H1 (cell line): ENCODE measurements around the gene PIK3C2G. TPM values are rescaled to one million over a fixed set of nuclear protein-coding genes. Genes with fewer than 3 reads are reported as not detected.

ENCODE experiments used
- CTCF ChIA-PET: fragments of 300-600 bp; sonication (Branson Sonifier 250); formaldehyde crosslinking; loops from one replicate; lab custom pipeline; 2021; ENCODE audit not compliant: partially characterized antibody; lab: Charles Lee
- POLR2A ChIA-PET: fragments of 300-600 bp; sonication (Branson Sonifier 250); formaldehyde crosslinking; loops from one replicate; lab custom pipeline; 2021; ENCODE audit warnings: inconsistent platforms; ENCODE audit not compliant: partially characterized antibody; lab: Charles Lee
- DNase-seq, 2 experiments: peaks; one replicate each; pipeline versions ENCODE4 v3.0.0 to v3.0.0-alpha.2; 2010 to 2022; ENCODE audit warnings: low spot score in 2 of 2, low read depth in 1 of 2, mixed read lengths in 1 of 2
- FAIRE-seq: peaks from 2 replicates; lab custom pipeline; 2011; peaks lifted over from hg19 to GRCh38; lab: Jason Lieb, UNC
- H2AFZ ChIP-seq: 2 replicates; pipeline ENCODE4 v1.8.1; 2012; ENCODE audit warnings: low read length, inconsistent platforms
- H2AK5ac ChIP-seq: 2 replicates; pipeline ENCODE4 v1.6.1; 2013; ENCODE audit warnings: low read depth, low read length
- H2BK120ac ChIP-seq: replicated peaks from 2 replicates; pipeline ENCODE3; 2013; ENCODE audit warnings: low read depth, low read length, inconsistent platforms
- H2BK12ac ChIP-seq: 2 replicates; pipeline ENCODE4 v1.6.1; 2013; ENCODE audit warnings: low read depth, low read length
- H2BK15ac ChIP-seq: 2 replicates; pipeline ENCODE4 v1.6.1; 2013; ENCODE audit warnings: low read length
- H2BK20ac ChIP-seq: 2 replicates; pipeline ENCODE4 v1.6.1; 2013; ENCODE audit warnings: low read length
- H2BK5ac ChIP-seq: 2 replicates; pipeline ENCODE4 v1.6.1; 2013; ENCODE audit warnings: low read depth, low read length
- H3K14ac ChIP-seq: 2 replicates; pipeline ENCODE4 v1.6.1; 2013; ENCODE audit warnings: inconsistent platforms; ENCODE audit not compliant: insufficient read length
- H3K18ac ChIP-seq: 2 replicates; pipeline ENCODE4 v1.6.1; 2013; ENCODE audit warnings: low read length; ENCODE audit errors: extremely low read depth
- H3K23ac ChIP-seq: 2 replicates; pipeline ENCODE4 v1.6.1; 2013; ENCODE audit warnings: inconsistent platforms; ENCODE audit not compliant: insufficient read length
- H3K23me2 ChIP-seq: 2 replicates; pipeline ENCODE4 v1.6.1; 2013; ENCODE audit warnings: low read depth, low read length
- H3K27ac ChIP-seq: 2 replicates; pipeline ENCODE4 v1.6.1; 2011; ENCODE audit warnings: low read depth, low read length, inconsistent platforms
- H3K27me3 ChIP-seq, 4 experiments: replicated peaks in 1 of 4; 1 replicate in 1 of 4; 2 replicates in 3 of 4; pipeline versions ENCODE4 v1.6.1 to v1.8.1; 2011 to 2013; ENCODE audit warnings: low read length in 3 of 4, mild to moderate bottlenecking in 3 of 4, inconsistent platforms in 2 of 4, mixed read lengths in 2 of 4, moderate library complexity in 1 of 4; ENCODE audit not compliant: control insufficient read depth in 3 of 4, insufficient read depth in 3 of 4; ENCODE audit errors: extremely low read depth in 1 of 4
- H3K36me3 ChIP-seq, 4 experiments: 2 replicates each; pipeline versions ENCODE4 v1.6.1 to v1.8.1; 2011 to 2013; ENCODE audit warnings: mild to moderate bottlenecking in 4 of 4, low read length in 3 of 4, moderate library complexity in 2 of 4, control low read depth in 1 of 4, inconsistent platforms in 1 of 4; ENCODE audit not compliant: insufficient read depth in 4 of 4, control insufficient read depth in 2 of 4
- H3K4ac ChIP-seq: replicated peaks from 2 replicates; pipeline ENCODE3; 2013; ENCODE audit warnings: low read length, low read depth, mixed read lengths, inconsistent platforms; ENCODE audit not compliant: insufficient read length
- H3K4me1 ChIP-seq, 4 experiments: replicated peaks in 1 of 4; 1 replicate in 1 of 4; 2 replicates in 3 of 4; pipeline versions ENCODE4 v1.6.1 to v1.8.1; 2011 to 2013; ENCODE audit warnings: low read length in 3 of 4, inconsistent platforms in 2 of 4, mixed read lengths in 1 of 4; ENCODE audit not compliant: insufficient read depth in 4 of 4, control insufficient read depth in 3 of 4
- H3K4me2 ChIP-seq, 2 experiments: 2 replicates each; pipeline versions ENCODE4 v1.6.1 to v1.8.1; 2011 to 2013; ENCODE audit warnings: low read depth in 2 of 2, low read length in 2 of 2, control low read depth in 1 of 2, inconsistent platforms in 1 of 2, mild to moderate bottlenecking in 1 of 2; ENCODE audit not compliant: insufficient read depth in 1 of 2
- H3K4me3 ChIP-seq, 4 experiments: fragments of 200-600, 300-600 bp in 1 of 4; sonication (generic), shearing (Covaris generic), sonication (Bioruptor Twin) in 1 of 4; 2 replicates each; pipeline versions ENCODE4 v1.5.1 to v1.8.1; 2011 to 2016; ENCODE audit warnings: low read length in 4 of 4, low read depth in 3 of 4, control low read depth in 2 of 4, inconsistent platforms in 2 of 4, mild to moderate bottlenecking in 2 of 4, mixed read lengths in 1 of 4, moderate library complexity in 1 of 4; ENCODE audit not compliant: insufficient read depth in 2 of 4; ENCODE audit errors: extremely low read depth in 1 of 4
- H3K56ac ChIP-seq: replicated peaks from 2 replicates; pipeline ENCODE3; 2013; ENCODE audit warnings: low read depth, mild to moderate bottlenecking, mixed read lengths, low read length, inconsistent platforms; ENCODE audit not compliant: insufficient read length
- H3K79me1 ChIP-seq: 2 replicates; pipeline ENCODE4 v1.6.1; 2013; ENCODE audit warnings: low read depth, low read length, control low read depth
- H3K79me2 ChIP-seq, 2 experiments: 2 replicates each; pipeline versions ENCODE4 v1.6.1 to v1.8.1; 2012 to 2013; ENCODE audit warnings: low read length in 2 of 2, mild to moderate bottlenecking in 2 of 2, inconsistent platforms in 1 of 2; ENCODE audit not compliant: insufficient read depth in 2 of 2, control insufficient read depth in 1 of 2
- H3K9ac ChIP-seq, 4 experiments: replicated peaks in 1 of 4; 1 replicate in 1 of 4; 2 replicates in 3 of 4; pipeline versions ENCODE4 v1.6.1 to v1.8.1; 2011 to 2013; ENCODE audit warnings: low read depth in 3 of 4, low read length in 3 of 4, control low read depth in 2 of 4, mild to moderate bottlenecking in 2 of 4, moderate library complexity in 2 of 4, inconsistent platforms in 1 of 4; ENCODE audit errors: extremely low read depth in 1 of 4
- H3K9me3 ChIP-seq, 2 experiments: 2 replicates each; pipeline versions ENCODE4 v1.6.1 to v1.8.1; 2012 to 2013; ENCODE audit warnings: mild to moderate bottlenecking in 2 of 2, moderate library complexity in 2 of 2, control low read depth in 1 of 2, inconsistent platforms in 1 of 2, low read depth in 1 of 2, low read length in 1 of 2, mixed read lengths in 1 of 2; ENCODE audit not compliant: insufficient read depth in 2 of 2
- H4K20me1 ChIP-seq, 2 experiments: replicated peaks in 1 of 2; 2 replicates each; pipeline versions ENCODE3 to v1.8.1; 2011 to 2013; ENCODE audit warnings: inconsistent platforms in 2 of 2, low read length in 2 of 2, mild to moderate bottlenecking in 1 of 2; ENCODE audit not compliant: insufficient read depth in 2 of 2, control insufficient read depth in 1 of 2
- H4K5ac ChIP-seq: 2 replicates; pipeline ENCODE4 v1.6.1; 2013; ENCODE audit warnings: low read length, low read depth, mixed read lengths, inconsistent platforms; ENCODE audit not compliant: insufficient read length
- H4K8ac ChIP-seq: 2 replicates; pipeline ENCODE4 v1.8.0; 2013; ENCODE audit warnings: mild to moderate bottlenecking, moderate library complexity, low read length, inconsistent platforms; ENCODE audit not compliant: insufficient read depth; ENCODE audit errors: extremely low read depth
- H4K91ac ChIP-seq: replicated peaks from 2 replicates; pipeline ENCODE3; 2013; ENCODE audit warnings: low read length, mixed read lengths, inconsistent platforms; ENCODE audit not compliant: insufficient read length
- ASH2L ChIP-seq: fragments of 200-600, 300-600 bp; sonication (generic); IDR thresholded peaks from one replicate; pipeline ENCODE4 v1.7.1; 2017; ENCODE audit warnings: low read length
- ATF2 ChIP-seq: IDR thresholded peaks from 2 replicates; pipeline ENCODE4 v1.6.1; 2012; ENCODE audit warnings: low read length, inconsistent platforms
- BACH1 ChIP-seq: IDR thresholded peaks from 2 replicates; pipeline ENCODE4 v1.6.1; 2012; ENCODE audit warnings: low read length, improper control_type of control experiment
- BCL11A ChIP-seq, 2 experiments: IDR thresholded peaks; one replicate each; pipeline ENCODE4 v1.6.1; 2011; ENCODE audit warnings: low read depth in 2 of 2, low read length in 2 of 2, mild to moderate bottlenecking in 2 of 2
- E2F6 ChIP-seq: IDR thresholded peaks from 2 replicates; pipeline ENCODE4 v1.6.1; 2012; ENCODE audit warnings: inconsistent platforms
- FOSL1 ChIP-seq: IDR thresholded peaks from 2 replicates; pipeline ENCODE4 v1.6.1; 2011; ENCODE audit warnings: mild to moderate bottlenecking, low read depth, low read length, moderate library complexity; ENCODE audit not compliant: insufficient read depth
- HDAC2 ChIP-seq, 2 experiments: fragments of 300-600 bp in 1 of 2; sonication (generic) in 1 of 2; IDR thresholded peaks; 2 replicates each; pipeline ENCODE4 v1.6.1; 2011 to 2012; ENCODE audit warnings: low read depth in 2 of 2, low read length in 2 of 2, mild to moderate bottlenecking in 2 of 2, moderate library complexity in 2 of 2, borderline replicate concordance in 1 of 2, inconsistent platforms in 1 of 2
- KDM1A ChIP-seq: fragments of 200-600, 300-600 bp; sonication (generic); IDR thresholded peaks from 2 replicates; pipeline ENCODE4 v1.7.1; 2016; ENCODE audit warnings: mild to moderate bottlenecking, low read length, borderline replicate concordance
- MAX ChIP-seq: IDR thresholded peaks from 2 replicates; pipeline ENCODE4 v1.6.1; 2012; ENCODE audit warnings: inconsistent platforms
- SAP30 ChIP-seq: fragments of 300-600 bp; sonication (generic); IDR thresholded peaks from 2 replicates; pipeline ENCODE4 v1.7.1; 2012; ENCODE audit warnings: low read length, moderate library complexity, mild to moderate bottlenecking, inconsistent platforms; ENCODE audit not compliant: insufficient read depth, insufficient replicate concordance
- TAF7 ChIP-seq: optimal IDR thresholded peaks from 2 replicates; pipeline ENCODE3; 2011; ENCODE audit warnings: low read depth, mild to moderate bottlenecking, inconsistent platforms, low read length, moderate library complexity, borderline replicate concordance
- WGBS, 2 experiments: shearing (Covaris generic) in 1 of 2; methylation state at CpG; one replicate each; pipeline versions ENCODE4 v1.1.6 to v1.1.7; 2013 to 2015; ENCODE audit warnings: low lambda C conversion rate in 2 of 2, mixed read lengths in 2 of 2, inconsistent platforms in 1 of 2, low coverage in 1 of 2, missing lambda C conversion rate in 1 of 2; ENCODE audit not compliant: insufficient replicate concordance in 2 of 2, insufficient coverage in 1 of 2, insufficient read length in 1 of 2; ENCODE audit errors: extremely low coverage in 1 of 2, missing lambda C conversion rate in 1 of 2; 5-methylcytosine and 5-hydroxymethylcytosine counted together
- polyA plus RNA-seq, 7 experiments: library from polyadenylated mRNA; depleted of rRNA in 3 of 7; stranded (reverse) in 5 of 7; unstranded in 2 of 7; fragments of >200 nt in 5 of 7; fragments of 200-250 nt in 2 of 7; gene quantifications; 1 replicate in 5 of 7; 2 replicates in 1 of 7; 4 replicates in 1 of 7; pipeline versions ENCODE4 v1.2.1 to v1.2.3, GENCODE V29; 2011 to 2013; ENCODE audit warnings: missing spikeins in 2 of 7, mixed read lengths in 2 of 7
- total RNA-seq: library from RNA; stranded (reverse); fragmentation: NEBNext Ultra II Directional; extraction: Animal tissue kit (Norgen Biotek cat#: 25700); gene quantifications from 2 replicates; pipeline ENCODE4 v1.2.1, GENCODE V29; 2021

Gene PIK3C2G
- total and polyA plus RNA-seq, 2 of the 8 experiments (the other 6 are each of a cell fraction or from before 2014, with no cell fraction given): not detected

GRCh38 chr12:18684430-18684829 lies 423.1 kb downstream of the PIK3C2G start:
- no peak overlapping the region for H4K8ac ChIP-seq
- no peak overlapping the region for H3K4ac ChIP-seq
- H4K91ac ChIP-seq: no peak overlapping the region
- H3K4me1 ChIP-seq: peaks cover 0 to 8% (median under 1%) of the 10 kb centered on the region in 4 experiments; a peak in 3 of 7 replicates
- H2BK12ac ChIP-seq: no peak overlapping the region
- no peak overlapping the region for H2BK120ac ChIP-seq
- H2BK15ac ChIP-seq: no peak overlapping the region
- CTCF ChIA-PET: interaction anchor here (0.8 kb wide), 1 partner anchor 127 kb away, joined by 3 read pairs; no protein-coding TSS in a partner anchor
- no peak overlapping the region for H3K18ac ChIP-seq
- H3K9ac ChIP-seq: no peak overlapping the region
- no peaks in the 10 kb centered on the region for H3K9me3 ChIP-seq
- DNase-seq: no peak
- no peak overlapping the region for H3K4me3 ChIP-seq
- H4K20me1 ChIP-seq: no peaks in the 10 kb centered on the region
- 93% methylated on average over 1 of the region's 1 CpG; no CpG with 5 or more reads in 1 of the 2 experiments for WGBS, 2 experiments
- H3K23me2 ChIP-seq: no peaks in the 10 kb centered on the region
- no peak overlapping the region for H3K27ac ChIP-seq
- no peaks in the 10 kb centered on the region for H3K36me3 ChIP-seq
- no peak overlapping the region for H2BK5ac ChIP-seq
- no peak overlapping the region for H3K23ac ChIP-seq
- H3K4me2 ChIP-seq: no peak overlapping the region
- no peak for FAIRE-seq
- H4K5ac ChIP-seq: no peak overlapping the region
- peaks cover 0 to 1% (median 0%) of the 10 kb centered on the region in 4 experiments; a peak in 1 of 7 replicates for H3K27me3 ChIP-seq
- no peak overlapping the region for H3K56ac ChIP-seq
- H3K79me1 ChIP-seq: no peaks in the 10 kb centered on the region
- no peaks in the 10 kb centered on the region for H3K79me2 ChIP-seq
- no peak overlapping the region for H2AK5ac ChIP-seq
- no peak overlapping the region for H3K14ac ChIP-seq
- POLR2A ChIA-PET: no interaction called here
- H2AFZ ChIP-seq: no peak overlapping the region
- H2BK20ac ChIP-seq: no peak overlapping the region
- TF ChIP-seq BCL11A (IDR thresholded peaks at IDR 0.05; ENCODE audit: low read depth in 2 of 2, low read length in 2 of 2) (no peak), ATF2 (no peak), KDM1A (no peak), TAF7 (no peak), HDAC2 (IDR thresholded peaks at IDR 0.05; ENCODE audit: borderline replicate concordance in 1 of 2, low read depth in 2 of 2, low read length in 2 of 2) (no peak), MAX (no peak), BACH1 (no peak), ASH2L (no peak), SAP30 (no peak), E2F6 (no peak), FOSL1 (no peak)
